ENCODE measurements around the gene SDK1.
"Not testable (repeated sequence)": the region's sequence is repeated elsewhere in the genome, so short reads cannot be mapped to it uniquely, and the experiment has no call there.

The SDK1 gene

DNA sequence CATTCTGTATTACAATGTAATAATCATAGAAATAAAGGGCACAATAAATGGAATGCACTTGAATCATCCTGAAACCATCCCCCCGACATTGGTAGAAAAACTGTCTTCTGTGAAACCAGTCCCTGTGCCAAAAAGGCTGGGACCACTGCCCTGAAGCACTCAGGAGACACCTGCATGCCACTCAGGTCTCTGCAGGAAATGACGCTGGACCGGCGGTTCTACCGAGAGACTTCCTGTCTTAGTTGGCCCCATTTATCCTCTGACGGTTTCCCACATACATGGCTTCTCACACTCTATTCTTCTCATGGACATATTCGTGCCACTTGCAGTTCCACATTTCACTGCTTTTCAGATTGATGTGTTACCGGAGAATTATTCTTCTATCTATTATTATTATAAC, 617.5 kb downstream of the SDK1 start:
- intact Hi-C loops (cut with micrococcal nuclease) = no loop called here
- no peaks in the 10 kb centered on the region for H3K9me3 Mint-ChIP-seq
- no peak overlapping the region for H3K4me3 Mint-ChIP-seq
- no peaks in the 10 kb centered on the region for H3K36me3 Mint-ChIP-seq (ENCODE audit: low read depth)
- H3K27me3 Mint-ChIP-seq = no peaks in the 10 kb centered on the region
- H3K4me1 Mint-ChIP-seq (ENCODE audit: low read depth) = no peaks in the 10 kb centered on the region
- no peak overlapping the region for H3K27ac Mint-ChIP-seq

DNA sequence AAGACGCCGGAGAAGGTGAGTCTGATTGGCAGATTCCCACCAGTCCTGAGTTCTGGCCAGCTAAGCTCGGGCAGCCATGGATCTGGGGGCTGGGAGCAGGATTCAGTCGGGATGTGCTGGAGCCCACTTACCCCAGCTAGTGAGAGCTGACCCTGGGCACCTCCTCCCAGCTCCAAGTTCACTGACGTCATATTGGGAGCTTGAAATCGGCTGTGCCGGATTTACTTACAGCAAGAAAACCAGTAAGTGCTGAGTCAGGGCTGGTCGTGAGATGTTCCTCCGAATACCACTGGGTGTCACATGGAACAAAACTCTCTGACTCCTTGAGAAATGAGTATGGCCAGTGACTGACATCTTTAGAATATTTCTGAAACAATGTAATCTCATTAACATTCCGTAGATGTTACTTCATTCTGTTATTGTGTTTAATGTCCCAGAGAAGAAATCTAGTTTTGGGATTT, 621.2 kb downstream of the SDK1 start:
- intact Hi-C loops (cut with micrococcal nuclease) = no loop called here
- Mint-ChIP-seq H3K27ac (no peak overlapping the region), H3K4me3 (no peak overlapping the region), H3K9me3 (no peaks in the 10 kb centered on the region), H3K27me3 (no peaks in the 10 kb centered on the region), H3K4me1 (ENCODE audit: low read depth) (no peaks in the 10 kb centered on the region), H3K36me3 (ENCODE audit: low read depth) (no peaks in the 10 kb centered on the region)

DNA sequence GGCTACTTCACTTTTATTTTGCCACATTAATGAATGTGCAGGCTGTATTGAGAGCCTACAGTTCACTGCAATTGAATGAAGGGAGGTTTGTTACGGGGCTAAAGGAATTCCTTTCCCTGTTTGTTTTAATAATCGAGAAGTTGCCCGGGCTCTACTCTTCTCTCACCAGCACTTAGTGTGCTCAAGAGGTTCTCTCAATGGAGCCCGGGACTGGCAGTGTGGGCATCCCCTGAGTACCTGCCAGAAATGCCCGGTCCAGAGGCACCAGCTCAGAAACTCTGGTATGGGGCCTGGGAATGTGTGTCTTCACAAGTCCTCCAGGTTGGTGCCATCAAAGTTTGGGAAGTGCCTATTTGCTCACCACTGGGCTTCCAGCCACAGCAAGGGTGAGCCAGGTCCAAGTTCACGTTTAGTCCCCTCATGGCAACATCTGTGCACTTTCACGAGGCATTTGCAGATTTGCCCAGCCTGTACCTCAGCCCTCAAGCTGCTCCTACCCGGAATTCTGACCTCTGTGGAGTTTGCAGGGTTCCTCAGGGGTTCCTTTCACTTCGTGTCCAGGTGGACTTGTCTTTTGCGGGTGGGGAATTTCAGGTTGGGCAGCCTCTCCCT, 622.4 kb downstream of the SDK1 start:
- H3K4me1 Mint-ChIP-seq (ENCODE audit: low read depth) = no peaks in the 10 kb centered on the region
- intact Hi-C loops (cut with micrococcal nuclease) = no loop called here
- H3K9me3 Mint-ChIP-seq = no peaks in the 10 kb centered on the region
- no peak overlapping the region for H3K4me3 Mint-ChIP-seq
- H3K27me3 Mint-ChIP-seq = no peaks in the 10 kb centered on the region
- no peak overlapping the region for H3K27ac Mint-ChIP-seq
- no peaks in the 10 kb centered on the region for H3K36me3 Mint-ChIP-seq (ENCODE audit: low read depth)

DNA sequence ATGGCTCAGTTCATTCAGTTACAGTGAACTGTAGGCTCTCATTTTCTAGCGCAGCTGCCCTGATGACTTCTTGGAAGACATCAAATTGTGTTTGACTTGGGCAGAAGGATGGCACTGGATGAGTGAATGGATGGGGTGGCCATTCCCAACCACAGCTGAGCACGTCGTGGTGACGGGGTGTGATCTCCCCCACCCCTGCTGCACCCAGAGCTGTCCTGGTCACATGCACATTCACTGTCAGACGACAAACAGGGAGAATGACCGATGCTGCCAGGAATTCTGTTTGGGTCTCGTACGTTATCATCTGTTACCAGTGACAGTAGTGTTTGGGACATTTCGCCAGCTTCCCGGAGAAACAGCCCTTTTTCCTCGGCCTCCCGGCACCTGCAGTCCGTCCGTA, 623.2 kb downstream of the SDK1 start:
- Mint-ChIP-seq H3K36me3 (ENCODE audit: low read depth) (no peaks in the 10 kb centered on the region), H3K4me3 (no peak overlapping the region), H3K9me3 (no peaks in the 10 kb centered on the region), H3K4me1 (ENCODE audit: low read depth) (no peaks in the 10 kb centered on the region), H3K27ac (no peak overlapping the region), H3K27me3 (peaks cover 3% of the 10 kb centered on the region)
- intact Hi-C loops (cut with micrococcal nuclease) = no loop called here

DNA sequence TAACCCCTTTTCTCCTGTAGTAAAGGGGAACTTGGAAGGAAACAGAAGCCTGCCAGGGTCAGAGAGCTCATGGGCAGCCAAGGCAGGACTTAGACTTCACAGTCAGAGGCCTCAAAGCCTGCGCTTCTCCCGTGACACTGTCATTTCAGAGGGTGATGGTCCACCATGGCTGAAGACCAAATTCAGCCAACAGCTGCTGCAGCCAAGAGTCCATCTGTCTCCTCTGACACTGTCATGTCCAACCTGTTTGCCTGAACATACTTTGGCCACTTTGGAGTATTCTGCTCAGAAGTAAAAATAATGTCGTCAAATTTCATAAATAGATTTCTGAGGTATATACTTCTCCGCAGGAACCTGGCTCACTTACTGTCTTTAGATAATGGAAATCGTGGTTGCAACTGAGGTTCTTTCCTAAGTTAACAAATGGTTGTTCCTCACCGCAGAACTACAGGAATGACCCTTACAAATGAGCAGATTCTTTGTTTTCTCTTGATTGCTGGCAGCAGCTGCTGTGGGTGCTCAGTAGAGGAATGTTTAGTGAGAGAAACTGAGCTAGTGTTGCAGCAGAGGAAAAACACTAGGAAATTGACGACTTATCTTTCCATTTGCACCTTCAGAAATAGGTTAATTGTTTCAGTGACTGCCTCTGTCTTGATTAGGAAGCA, 626.5 kb downstream of the SDK1 start:
- Mint-ChIP-seq H3K36me3 (ENCODE audit: low read depth) (no peaks in the 10 kb centered on the region), H3K9me3 (no peaks in the 10 kb centered on the region), H3K4me1 (ENCODE audit: low read depth) (no peaks in the 10 kb centered on the region), H3K27ac (no peak overlapping the region), H3K27me3 (peaks cover 3% of the 10 kb centered on the region), H3K4me3 (no peak overlapping the region)
- intact Hi-C loops (cut with micrococcal nuclease) = no loop called here

DNA sequence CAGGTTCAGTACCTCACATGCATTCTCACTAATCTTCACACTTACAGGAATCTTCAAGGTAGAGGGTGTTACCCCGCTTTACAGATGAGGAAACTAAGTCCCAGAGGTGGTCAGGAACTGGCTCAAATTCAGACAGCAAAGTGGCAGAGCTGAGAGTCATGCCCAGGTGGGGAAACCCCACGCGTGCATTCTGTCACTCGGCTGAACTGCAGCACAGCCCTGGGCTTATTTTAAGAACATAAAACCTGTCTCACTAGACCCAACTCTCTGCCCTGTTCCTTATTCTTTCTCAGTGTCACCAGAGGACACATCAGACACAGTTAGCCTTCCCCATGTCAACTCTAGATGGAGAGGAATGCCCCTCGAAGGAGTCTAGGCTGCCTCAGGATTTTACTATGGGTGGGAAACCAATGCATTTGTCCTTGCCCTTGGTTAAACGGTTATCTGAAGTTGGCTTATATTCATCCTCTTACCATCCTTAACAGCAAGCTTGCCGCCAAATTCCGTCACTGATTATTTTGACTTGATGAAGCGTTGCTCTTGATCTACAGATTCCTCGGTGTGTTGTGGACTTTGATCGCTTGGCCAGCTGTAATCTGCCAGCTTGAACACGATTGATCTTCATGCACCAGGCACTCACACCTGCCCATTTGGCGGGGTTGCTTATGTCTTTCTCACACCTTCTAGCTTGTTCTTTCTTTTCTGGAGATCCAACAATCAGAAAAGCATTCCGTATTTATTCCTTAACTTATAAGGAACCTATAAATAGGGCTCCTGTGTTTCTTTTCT, 627.9 kb downstream of the SDK1 start:
- intact Hi-C loops (cut with micrococcal nuclease) = no loop called here
- peaks cover 3% of the 10 kb centered on the region for H3K27me3 Mint-ChIP-seq
- H3K36me3 Mint-ChIP-seq (ENCODE audit: low read depth) = no peaks in the 10 kb centered on the region
- H3K4me1 Mint-ChIP-seq (ENCODE audit: low read depth) = no peaks in the 10 kb centered on the region
- no peaks in the 10 kb centered on the region for H3K9me3 Mint-ChIP-seq
- no peak overlapping the region for H3K4me3 Mint-ChIP-seq
- H3K27ac Mint-ChIP-seq = no peak overlapping the region

DNA sequence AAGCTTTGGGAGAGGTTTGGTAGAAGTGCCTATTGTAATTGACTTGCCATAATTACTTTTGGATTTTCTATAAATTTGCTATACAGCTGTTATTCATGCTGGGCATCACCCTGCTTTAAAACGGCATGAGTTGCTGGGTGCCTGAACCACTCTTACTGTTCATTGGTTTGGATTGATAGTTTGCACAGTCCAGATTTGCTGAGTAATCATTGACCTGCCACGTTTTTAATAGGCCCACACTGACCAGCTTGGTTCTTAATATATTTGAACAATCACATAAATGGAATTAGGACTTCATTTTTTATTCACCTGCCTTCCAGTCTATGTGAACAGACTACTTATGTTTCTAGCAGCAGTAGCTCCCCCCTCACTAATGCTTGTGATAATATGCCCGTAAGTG, 630.8 kb downstream of the SDK1 start:
- no peak overlapping the region for H3K27ac Mint-ChIP-seq
- intact Hi-C loops (cut with micrococcal nuclease) = no loop called here
- H3K9me3 Mint-ChIP-seq = peaks cover 22% of the 10 kb centered on the region
- no peak overlapping the region for H3K4me3 Mint-ChIP-seq
- no peaks in the 10 kb centered on the region for H3K4me1 Mint-ChIP-seq (ENCODE audit: low read depth)
- H3K36me3 Mint-ChIP-seq (ENCODE audit: low read depth) = no peaks in the 10 kb centered on the region
- peaks cover 3% of the 10 kb centered on the region for H3K27me3 Mint-ChIP-seq

DNA sequence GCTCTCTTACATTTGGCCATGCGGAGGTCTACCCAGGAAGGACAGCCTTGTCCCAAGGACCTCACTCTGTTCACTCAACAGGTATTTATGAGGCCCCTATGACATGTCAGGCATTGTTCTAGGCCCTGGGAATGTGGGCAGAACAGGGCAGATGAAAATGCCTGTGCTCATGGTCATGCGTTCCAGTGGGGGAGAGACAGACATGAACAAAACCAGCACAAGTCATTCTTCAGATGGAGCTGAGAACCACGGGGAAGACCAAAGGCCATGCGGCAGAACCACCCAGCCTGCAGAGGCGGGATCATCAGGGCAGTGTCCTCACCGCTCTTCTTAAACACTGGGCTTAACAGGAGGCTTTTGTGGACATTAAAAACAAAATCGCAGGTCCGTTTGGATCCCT, 636.1 kb downstream of the SDK1 start:
- peaks cover 22% of the 10 kb centered on the region for H3K9me3 Mint-ChIP-seq
- H3K4me3 Mint-ChIP-seq = no peak overlapping the region
- no peaks in the 10 kb centered on the region for H3K36me3 Mint-ChIP-seq (ENCODE audit: low read depth)
- intact Hi-C loops (cut with micrococcal nuclease) = no loop called here
- no peak overlapping the region for H3K27ac Mint-ChIP-seq
- H3K4me1 Mint-ChIP-seq (ENCODE audit: low read depth) = no peaks in the 10 kb centered on the region
- H3K27me3 Mint-ChIP-seq = no peaks in the 10 kb centered on the region

DNA sequence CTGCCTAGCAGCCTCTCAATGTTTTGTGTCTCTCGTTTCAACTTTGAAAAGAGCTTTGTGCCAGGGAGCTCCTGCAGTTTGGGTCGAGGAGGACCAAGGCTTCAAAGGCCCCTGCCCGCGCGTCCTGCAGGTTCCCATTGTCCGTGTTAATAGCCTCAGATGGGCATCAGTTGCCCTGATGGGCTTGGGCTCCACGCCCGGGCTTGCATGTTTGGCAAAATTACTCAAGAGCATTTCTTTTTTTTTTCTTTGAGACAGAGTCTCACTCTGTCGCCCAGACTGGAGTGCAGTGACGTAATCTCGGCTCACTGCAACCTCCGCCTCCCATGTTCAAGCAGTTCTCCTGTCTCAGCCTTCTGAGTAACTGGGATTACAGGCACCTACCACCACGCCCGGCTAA, 636.6 kb downstream of the SDK1 start:
- no peaks in the 10 kb centered on the region for H3K36me3 Mint-ChIP-seq (ENCODE audit: low read depth)
- peaks cover 22% of the 10 kb centered on the region for H3K9me3 Mint-ChIP-seq
- no peaks in the 10 kb centered on the region for H3K4me1 Mint-ChIP-seq (ENCODE audit: low read depth)
- intact Hi-C loops (cut with micrococcal nuclease) = no loop called here
- no peak overlapping the region for H3K4me3 Mint-ChIP-seq
- no peak overlapping the region for H3K27ac Mint-ChIP-seq
- H3K27me3 Mint-ChIP-seq = no peaks in the 10 kb centered on the region

DNA sequence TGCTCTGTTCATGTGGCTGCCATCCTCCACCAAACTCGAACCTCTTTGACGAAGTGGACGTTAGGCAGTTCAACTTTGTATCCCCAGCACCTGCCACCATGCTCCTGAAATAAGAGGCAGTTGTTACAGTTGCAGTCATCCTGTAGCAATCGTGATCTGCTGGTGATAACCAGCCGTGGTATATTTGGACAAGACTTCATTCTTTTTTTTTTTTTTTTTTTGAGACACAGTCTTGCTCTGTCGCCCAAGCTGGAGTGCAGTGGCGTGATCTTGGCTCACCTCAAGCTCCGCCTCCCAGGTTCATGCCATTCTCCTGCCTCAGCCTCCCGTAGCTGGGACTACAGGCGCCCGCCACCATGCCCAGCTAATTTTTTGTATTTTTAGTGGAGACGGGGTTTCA, 640.7 kb downstream of the SDK1 start:
- H3K27me3 Mint-ChIP-seq; H3K36me3 Mint-ChIP-seq (ENCODE audit: low read depth); H3K27ac Mint-ChIP-seq; H3K4me3 Mint-ChIP-seq; H3K4me1 Mint-ChIP-seq (ENCODE audit: low read depth); intact Hi-C loops (cut with micrococcal nuclease): not testable (repeated sequence)
- H3K9me3 Mint-ChIP-seq = peaks cover 12% of the 10 kb centered on the region

DNA sequence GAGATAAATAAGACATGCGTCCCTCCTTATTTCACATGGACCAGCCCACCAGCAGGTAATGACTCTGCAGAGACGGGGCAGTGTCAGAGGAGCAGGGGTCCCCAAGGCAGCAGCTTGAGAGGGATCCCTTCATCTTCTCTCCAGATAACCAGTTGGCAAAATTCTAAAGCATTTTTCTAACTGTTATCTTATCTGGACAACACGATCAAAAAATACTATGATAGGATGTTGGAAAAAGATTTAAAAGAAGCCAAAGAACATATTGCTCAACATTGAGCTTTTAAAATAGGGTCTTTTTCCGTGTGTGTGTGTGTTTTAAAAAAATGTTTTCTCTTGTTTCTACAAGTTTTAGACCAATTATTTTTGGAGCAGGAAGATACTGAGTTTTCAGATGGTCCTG, 641.2 kb downstream of the SDK1 start:
- Mint-ChIP-seq H3K4me3 (no peak overlapping the region), H3K36me3 (ENCODE audit: low read depth) (no peaks in the 10 kb centered on the region), H3K4me1 (ENCODE audit: low read depth) (no peaks in the 10 kb centered on the region), H3K27ac (no peak overlapping the region), H3K27me3 (no peaks in the 10 kb centered on the region), H3K9me3 (peaks cover 12% of the 10 kb centered on the region)
- intact Hi-C loops (cut with micrococcal nuclease) = no loop called here

DNA sequence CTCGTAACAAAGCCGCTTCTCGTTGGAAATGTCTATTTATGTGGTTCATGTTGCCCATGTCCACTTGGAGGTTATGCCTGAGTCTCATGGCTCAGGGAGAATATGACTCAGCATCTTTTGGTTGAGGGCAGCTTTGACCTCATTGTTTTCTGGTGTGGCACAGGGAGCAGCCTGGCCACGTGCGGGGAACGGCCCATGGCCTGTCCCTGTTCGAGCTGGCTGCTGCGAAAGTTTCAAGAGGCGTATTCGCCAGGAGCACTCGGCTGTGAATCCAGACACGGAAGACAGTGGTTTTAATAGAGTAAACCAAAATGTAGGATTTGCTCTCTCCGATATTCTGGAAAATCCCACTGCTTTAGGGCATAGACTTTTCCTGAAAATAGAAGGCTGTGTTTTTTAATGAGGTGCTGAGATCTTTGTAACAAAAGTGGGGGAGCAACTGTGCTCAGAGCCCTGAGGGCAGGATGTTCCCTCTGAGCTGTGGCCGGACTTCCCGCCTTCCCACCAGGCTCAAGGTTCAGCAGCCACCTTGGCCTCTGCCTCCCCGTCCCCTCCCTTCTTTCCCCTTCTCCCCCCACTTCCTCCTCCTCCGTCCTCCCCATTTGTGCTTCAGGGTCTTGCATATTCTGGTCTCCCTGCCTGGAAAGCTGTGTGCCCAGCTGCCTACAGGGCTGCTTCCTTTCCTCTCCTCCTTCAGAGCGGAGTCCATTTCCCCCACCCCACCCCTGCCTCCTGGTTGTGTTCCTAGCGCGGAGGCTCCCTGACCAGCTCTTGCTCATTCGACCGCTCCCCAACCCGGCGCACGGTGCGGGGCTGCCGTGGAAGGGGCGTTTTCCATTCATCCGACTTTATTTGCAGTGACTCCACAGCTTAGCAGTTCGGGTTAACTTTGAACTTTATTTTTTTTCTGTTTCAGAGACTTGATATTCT, 642.0 kb downstream of the SDK1 start:
- H3K27ac Mint-ChIP-seq = no peak overlapping the region
- intact Hi-C loops (cut with micrococcal nuclease) = no loop called here
- H3K27me3 Mint-ChIP-seq = no peaks in the 10 kb centered on the region
- peaks cover 12% of the 10 kb centered on the region for H3K9me3 Mint-ChIP-seq
- no peaks in the 10 kb centered on the region for H3K4me1 Mint-ChIP-seq (ENCODE audit: low read depth)
- no peaks in the 10 kb centered on the region for H3K36me3 Mint-ChIP-seq (ENCODE audit: low read depth)
- no peak overlapping the region for H3K4me3 Mint-ChIP-seq

DNA sequence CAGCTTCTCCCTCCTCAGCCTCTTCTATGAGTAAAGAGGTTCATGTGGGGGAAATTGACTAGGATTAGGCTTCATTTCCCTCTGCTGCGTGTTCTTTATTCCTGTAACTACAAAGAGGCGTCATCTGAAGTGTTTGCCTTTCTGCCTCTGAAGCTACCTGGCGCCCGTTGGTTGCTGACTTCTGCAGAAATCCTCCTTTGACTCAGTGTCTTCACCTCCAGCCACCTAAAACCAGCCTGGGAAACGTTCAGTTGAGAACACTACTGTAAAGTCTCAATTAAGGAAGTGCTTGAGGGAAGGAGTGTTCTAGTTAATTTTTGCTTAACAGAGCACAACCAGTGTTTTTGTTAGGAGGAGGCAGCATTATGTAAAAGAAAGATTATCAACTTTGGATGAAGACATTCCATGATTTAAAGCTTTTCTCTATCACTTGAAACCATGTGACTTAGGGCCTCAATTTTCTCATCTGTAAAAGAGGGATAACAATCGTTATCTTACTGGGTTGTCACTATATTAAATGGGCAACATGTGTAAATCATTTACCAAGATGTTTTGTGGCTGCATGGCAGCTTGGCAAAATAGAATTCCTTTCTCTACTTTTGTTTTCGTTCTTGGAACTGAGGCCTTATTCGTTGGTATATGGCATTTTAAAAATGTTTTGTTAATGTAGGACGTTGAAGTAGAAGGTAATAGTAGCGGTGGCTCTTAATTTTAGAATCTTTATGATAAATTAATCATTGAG, 642.9 kb downstream of the SDK1 start:
- intact Hi-C loops (cut with micrococcal nuclease) = no loop called here
- H3K4me1 Mint-ChIP-seq (ENCODE audit: low read depth) = no peaks in the 10 kb centered on the region
- peaks cover 13% of the 10 kb centered on the region for H3K9me3 Mint-ChIP-seq
- no peaks in the 10 kb centered on the region for H3K27me3 Mint-ChIP-seq
- no peak overlapping the region for H3K4me3 Mint-ChIP-seq
- H3K36me3 Mint-ChIP-seq (ENCODE audit: low read depth) = no peaks in the 10 kb centered on the region
- H3K27ac Mint-ChIP-seq = no peak overlapping the region
